SU-DHL-6 (cell line): Measurements from ENCODE around the gene NR5A2.

Source experiments
- H2AFZ ChIP-seq: fragments of 200-600 bp; sonication (generic); 2 replicates; pipeline ENCODE4 v1.6.1; 2014; ENCODE audit warnings: low read depth, mild to moderate bottlenecking, moderate library complexity, mixed read lengths, antibody characterized with exemption, low read length; ENCODE audit not compliant: severe bottlenecking
- H3F3A ChIP-seq: fragments of 200-600 bp; shearing (Covaris generic); 2 replicates; pipeline ENCODE4 v1.6.0; 2016; ENCODE audit warnings: antibody characterized with exemption, mild to moderate bottlenecking; ENCODE audit not compliant: insufficient read depth
- H3K27ac ChIP-seq: fragments of 200-600 bp; sonication (generic); 2 replicates; pipeline ENCODE4 v1.5.1; 2016; ENCODE audit warnings: low read depth, mild to moderate bottlenecking, low read length, moderate library complexity, mixed read lengths
- H3K27me3 ChIP-seq: fragments of 200-600 bp; sonication (generic), shearing (Covaris generic); 2 replicates; pipeline ENCODE4 v1.6.0; 2014; ENCODE audit warnings: mild to moderate bottlenecking, low read length
- H3K36me3 ChIP-seq: fragments of 200-600 bp; sonication (generic); 2 replicates; pipeline ENCODE4 v1.6.1; 2014; ENCODE audit warnings: mild to moderate bottlenecking, low read length, mixed read lengths
- H3K4me2 ChIP-seq: fragments of 300-600, 200-600 bp; shearing (Covaris generic), sonication (generic); 2 replicates; pipeline ENCODE4 v1.6.0; 2014; ENCODE audit warnings: low read length, low read depth, mild to moderate bottlenecking; ENCODE audit not compliant: poor library complexity, severe bottlenecking
- H3K4me3 ChIP-seq: fragments of 200-600 bp; sonication (generic); 2 replicates; pipeline ENCODE4 v1.5.1; 2014; ENCODE audit warnings: antibody characterized with exemption, low read length, mild to moderate bottlenecking, mixed read lengths; ENCODE audit not compliant: insufficient read depth, poor library complexity, severe bottlenecking
- H3K79me2 ChIP-seq: fragments of 200-600 bp; sonication (generic); 2 replicates; pipeline ENCODE4 v1.6.1; 2014; ENCODE audit warnings: mild to moderate bottlenecking, low read length, moderate library complexity; ENCODE audit not compliant: insufficient read depth
- H3K9ac ChIP-seq: fragments of 200-600 bp; sonication (generic); 2 replicates; pipeline ENCODE4 v1.7.0; 2014; ENCODE audit warnings: mild to moderate bottlenecking, low read length
- H3K9me2 ChIP-seq: fragments of 200-600 bp; sonication (generic); replicated peaks from 2 replicates; pipeline ENCODE4 v1.6.1; 2014; ENCODE audit warnings: low read length; ENCODE audit not compliant: insufficient read depth
- H3K9me3 ChIP-seq: fragments of 200-600 bp; sonication (generic); 2 replicates; pipeline ENCODE4 v1.6.1; 2014; ENCODE audit warnings: low read length, mixed read lengths; ENCODE audit not compliant: insufficient read depth
- H4K20me1 ChIP-seq: fragments of 200-600 bp; sonication (generic); 2 replicates; pipeline ENCODE4 v1.6.1; 2014; ENCODE audit warnings: low read depth, mild to moderate bottlenecking, antibody characterized with exemption, low read length, moderate library complexity, mixed read lengths
- EZH2phosphoT487 ChIP-seq: fragments of 200-600 bp; sonication (generic), shearing (Covaris generic); conservative IDR thresholded peaks from 2 replicates; pipeline ENCODE4 v1.6.1; 2018; ENCODE audit warnings: mild to moderate bottlenecking, antibody characterized with exemption, low read length, moderate library complexity, mixed read lengths
- TF ChIP-seq, protein P1 (sequence below): fragments of 200-600 bp; sonication (generic); IDR thresholded peaks from one replicate; pipeline ENCODE4 v1.5.1; 2017; ENCODE audit warnings: antibody characterized with exemption, mild to moderate bottlenecking, low read length, moderate library complexity; ENCODE audit not compliant: insufficient read depth, poor library complexity, severe bottlenecking

Gene NR5A2

DNA sequence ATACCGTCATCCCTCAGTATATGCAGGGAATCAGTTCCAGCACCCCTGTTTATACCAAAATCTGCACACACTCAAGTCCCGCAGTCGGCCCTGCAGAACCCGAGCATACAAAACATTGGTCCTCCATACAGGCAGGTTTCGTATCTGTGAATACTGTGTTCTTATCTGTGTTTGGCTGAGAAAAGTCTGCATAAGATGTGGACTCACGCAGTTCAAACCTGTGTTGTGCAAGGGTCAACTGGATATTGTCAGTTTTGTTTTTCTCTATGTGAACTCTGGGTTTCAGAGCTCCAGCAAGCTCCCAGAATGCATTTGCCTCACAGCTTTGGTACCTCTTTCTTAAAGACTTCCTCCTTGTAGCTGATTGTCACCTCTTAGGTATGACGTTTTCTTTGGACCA, 100.6 kb downstream of the NR5A2 start:
- Histone ChIP-seq H3F3A (no peaks in the 10 kb centered on the region), H3K36me3 (no peaks in the 10 kb centered on the region), H4K20me1 (no peaks in the 10 kb centered on the region), H3K4me3 (no peak overlapping the region), H3K27me3 (no peaks in the 10 kb centered on the region), H3K79me2 (no peaks in the 10 kb centered on the region), H3K27ac (no peak overlapping the region), H3K9me3 (no peaks in the 10 kb centered on the region), H2AFZ (no peak overlapping the region), H3K4me2 (no peak overlapping the region), H3K9ac (no peak overlapping the region), H3K9me2 (no peaks in the 10 kb centered on the region)
- no peak for TF ChIP-seq EZH2phosphoT487
- TF ChIP-seq, protein P1, sequence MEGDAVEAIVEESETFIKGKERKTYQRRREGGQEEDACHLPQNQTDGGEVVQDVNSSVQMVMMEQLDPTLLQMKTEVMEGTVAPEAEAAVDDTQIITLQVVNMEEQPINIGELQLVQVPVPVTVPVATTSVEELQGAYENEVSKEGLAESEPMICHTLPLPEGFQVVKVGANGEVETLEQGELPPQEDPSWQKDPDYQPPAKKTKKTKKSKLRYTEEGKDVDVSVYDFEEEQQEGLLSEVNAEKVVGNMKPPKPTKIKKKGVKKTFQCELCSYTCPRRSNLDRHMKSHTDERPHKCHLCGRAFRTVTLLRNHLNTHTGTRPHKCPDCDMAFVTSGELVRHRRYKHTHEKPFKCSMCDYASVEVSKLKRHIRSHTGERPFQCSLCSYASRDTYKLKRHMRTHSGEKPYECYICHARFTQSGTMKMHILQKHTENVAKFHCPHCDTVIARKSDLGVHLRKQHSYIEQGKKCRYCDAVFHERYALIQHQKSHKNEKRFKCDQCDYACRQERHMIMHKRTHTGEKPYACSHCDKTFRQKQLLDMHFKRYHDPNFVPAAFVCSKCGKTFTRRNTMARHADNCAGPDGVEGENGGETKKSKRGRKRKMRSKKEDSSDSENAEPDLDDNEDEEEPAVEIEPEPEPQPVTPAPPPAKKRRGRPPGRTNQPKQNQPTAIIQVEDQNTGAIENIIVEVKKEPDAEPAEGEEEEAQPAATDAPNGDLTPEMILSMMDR: no peak

- no peak overlapping the region for H3K27ac ChIP-seq
These were observed 101.7 kb downstream of the NR5A2 start for GRCh38 chr1:200128944-200129879.

GRCh38 chr1:200130552-200130951, 103.0 kb downstream of the NR5A2 start:
- Histone ChIP-seq H3K27ac (no peak overlapping the region), H3F3A (no peaks in the 10 kb centered on the region), H3K27me3 (no peaks in the 10 kb centered on the region), H3K9ac (no peak overlapping the region), H3K9me2 (no peaks in the 10 kb centered on the region), H4K20me1 (no peaks in the 10 kb centered on the region), H3K4me2 (no peak overlapping the region), H3K36me3 (no peaks in the 10 kb centered on the region), H3K9me3 (no peaks in the 10 kb centered on the region), H3K79me2 (no peaks in the 10 kb centered on the region), H3K4me3 (no peak overlapping the region), H2AFZ (no peak overlapping the region)
- TF ChIP-seq, protein P1: no peak
- TF ChIP-seq EZH2phosphoT487: no peak

More at GRCh38 chr1:200128944-200129879, 101.7 kb downstream of the NR5A2 start:
- H3K9me3 ChIP-seq: no peaks in the 10 kb centered on the region
- no peaks in the 10 kb centered on the region for H3K36me3 ChIP-seq
- no peak for TF ChIP-seq EZH2phosphoT487
- TF ChIP-seq, protein P1: no peak
- H3F3A ChIP-seq: no peaks in the 10 kb centered on the region
- no peaks in the 10 kb centered on the region for H3K27me3 ChIP-seq
- H3K9me2 ChIP-seq: no peaks in the 10 kb centered on the region
- H2AFZ ChIP-seq: no peak overlapping the region
- H3K9ac ChIP-seq: no peak overlapping the region
- no peaks in the 10 kb centered on the region for H4K20me1 ChIP-seq
- no peak overlapping the region for H3K4me2 ChIP-seq
- H3K4me3 ChIP-seq: no peak overlapping the region
- no peaks in the 10 kb centered on the region for H3K79me2 ChIP-seq
